Stimulated activated CD8-positive, alpha-beta memory T cell treated with anti-CD3 and anti-CD28 coated beads, Interleukin-4, amount 100 ng/mL, for 24 hours (primary cell): Measurements from ENCODE around the gene NFATC4.

Experiments
- DNase-seq: peaks from one replicate; pipeline ENCODE4 v3.0.0-alpha.2; 2020; ENCODE audit warnings: low read depth

Gene NFATC4

DNA sequence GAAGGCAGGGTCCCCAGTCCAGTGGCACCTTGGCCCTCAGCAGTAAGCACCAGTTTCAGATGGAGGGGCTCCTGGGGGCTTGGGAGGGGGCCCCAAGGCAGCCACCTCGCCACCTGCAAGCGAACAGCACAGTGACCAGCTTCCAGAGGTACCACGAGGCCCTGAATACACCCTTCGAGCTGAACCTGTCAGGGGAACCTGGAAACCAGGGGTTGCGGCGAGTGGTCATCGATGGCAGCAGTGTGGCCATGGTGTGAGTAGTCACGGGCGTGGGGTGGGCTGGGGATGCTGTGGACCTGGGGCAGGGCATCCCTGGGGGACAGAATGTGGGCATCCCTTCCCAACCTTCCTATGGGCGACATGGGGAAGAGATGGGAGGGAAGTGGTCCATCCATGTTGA lies 42.0 kb downstream of the NFATC4 start:
- no peak for DNase-seq

DNA sequence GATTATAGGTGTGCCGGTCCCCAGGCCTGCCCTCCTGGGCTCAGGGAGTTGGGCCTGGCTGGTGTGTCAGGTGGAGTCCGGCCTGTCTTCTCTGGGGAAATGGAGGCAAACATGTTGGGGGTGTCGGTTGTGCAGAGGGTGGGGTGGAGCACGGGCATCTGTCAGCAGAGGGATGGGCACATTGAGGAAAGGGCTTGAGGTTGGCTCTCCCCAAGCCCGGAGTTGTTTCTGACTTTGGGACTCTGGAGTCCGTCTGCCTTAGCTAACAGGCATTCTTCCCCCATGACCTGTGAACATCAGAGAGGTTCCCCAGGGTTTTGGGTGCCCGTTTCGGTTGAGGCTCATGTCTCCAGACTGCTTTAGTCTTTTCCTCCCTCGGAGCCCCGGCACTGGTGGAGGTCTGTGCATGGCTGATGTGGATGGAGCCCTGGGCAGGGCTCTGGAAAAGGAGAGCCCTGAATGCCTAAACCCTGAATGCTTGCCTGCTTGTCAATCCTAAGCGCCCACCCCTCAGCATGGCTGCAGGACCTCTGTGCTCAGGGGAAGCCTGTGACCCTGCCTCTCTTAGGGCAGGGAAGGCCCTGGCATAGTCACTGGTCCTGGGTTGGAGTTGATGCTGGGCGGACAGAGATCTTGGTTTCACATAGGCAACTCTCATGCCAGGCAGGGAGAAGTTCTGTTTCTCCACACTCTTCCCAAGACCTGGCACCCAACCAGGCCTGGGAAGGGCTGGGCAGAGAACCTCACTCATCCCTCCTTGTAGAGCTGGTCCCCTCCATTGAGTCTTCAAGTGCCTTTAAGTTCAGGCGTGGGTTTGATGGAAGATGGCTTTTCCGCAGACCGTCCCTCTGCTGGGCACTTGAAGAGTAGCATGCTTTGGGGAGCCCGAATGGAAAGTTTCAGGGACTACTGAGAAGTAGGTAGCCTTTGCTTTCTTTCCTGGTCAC lies 43.7 kb downstream of the NFATC4 start:
- DNase-seq = no peak

DNA sequence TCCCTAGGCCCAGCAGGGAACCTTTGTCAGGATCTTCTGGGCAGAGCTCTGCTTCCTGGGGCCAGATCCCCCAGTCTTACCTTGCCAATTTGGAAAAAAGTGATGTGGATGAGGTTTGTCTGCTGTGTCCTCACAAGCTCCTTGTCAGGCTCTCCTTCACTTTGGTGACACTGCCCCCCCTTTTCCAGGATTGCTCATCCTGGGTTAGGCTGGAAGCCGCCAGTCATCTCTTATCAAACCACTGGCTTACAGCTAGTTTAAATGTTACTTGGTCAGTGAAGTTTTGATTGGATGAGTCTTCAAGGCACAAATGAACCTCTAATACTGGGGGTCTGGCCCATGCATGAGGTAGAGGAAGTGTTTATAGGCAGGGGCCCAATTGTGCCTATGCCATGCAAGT lies 46.1 kb downstream of the NFATC4 start:
- no peak for DNase-seq

DNA sequence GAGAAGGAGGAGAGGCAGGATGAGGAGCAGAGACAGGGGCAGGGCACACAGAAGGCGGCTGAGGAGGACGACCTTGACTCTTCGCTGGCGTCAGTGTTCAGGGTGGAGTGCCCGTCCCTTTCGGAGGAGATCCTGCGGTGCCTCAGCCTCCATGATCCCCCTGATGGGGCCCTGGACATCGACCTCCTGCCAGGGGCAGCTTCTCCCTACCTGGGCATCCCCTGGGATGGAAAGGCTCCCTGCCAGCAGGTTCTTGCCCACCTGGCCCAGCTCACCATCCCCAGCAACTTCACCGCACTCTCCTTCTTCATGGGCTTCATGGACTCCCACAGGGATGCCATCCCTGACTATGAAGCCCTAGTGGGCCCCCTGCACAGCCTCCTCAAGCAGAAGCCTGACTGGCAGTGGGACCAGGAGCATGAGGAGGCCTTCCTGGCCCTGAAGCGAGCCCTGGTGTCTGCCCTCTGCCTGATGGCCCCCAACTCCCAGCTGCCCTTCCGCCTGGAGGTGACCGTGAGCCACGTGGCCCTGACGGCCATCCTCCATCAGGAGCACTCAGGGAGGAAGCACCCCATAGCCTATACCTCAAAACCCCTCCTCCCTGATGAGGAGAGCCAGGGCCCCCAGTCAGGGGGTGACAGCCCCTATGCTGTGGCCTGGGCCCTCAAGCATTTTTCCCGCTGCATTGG lies 46.9 kb downstream of the NFATC4 start:
- DNase-seq = no peak

DNA sequence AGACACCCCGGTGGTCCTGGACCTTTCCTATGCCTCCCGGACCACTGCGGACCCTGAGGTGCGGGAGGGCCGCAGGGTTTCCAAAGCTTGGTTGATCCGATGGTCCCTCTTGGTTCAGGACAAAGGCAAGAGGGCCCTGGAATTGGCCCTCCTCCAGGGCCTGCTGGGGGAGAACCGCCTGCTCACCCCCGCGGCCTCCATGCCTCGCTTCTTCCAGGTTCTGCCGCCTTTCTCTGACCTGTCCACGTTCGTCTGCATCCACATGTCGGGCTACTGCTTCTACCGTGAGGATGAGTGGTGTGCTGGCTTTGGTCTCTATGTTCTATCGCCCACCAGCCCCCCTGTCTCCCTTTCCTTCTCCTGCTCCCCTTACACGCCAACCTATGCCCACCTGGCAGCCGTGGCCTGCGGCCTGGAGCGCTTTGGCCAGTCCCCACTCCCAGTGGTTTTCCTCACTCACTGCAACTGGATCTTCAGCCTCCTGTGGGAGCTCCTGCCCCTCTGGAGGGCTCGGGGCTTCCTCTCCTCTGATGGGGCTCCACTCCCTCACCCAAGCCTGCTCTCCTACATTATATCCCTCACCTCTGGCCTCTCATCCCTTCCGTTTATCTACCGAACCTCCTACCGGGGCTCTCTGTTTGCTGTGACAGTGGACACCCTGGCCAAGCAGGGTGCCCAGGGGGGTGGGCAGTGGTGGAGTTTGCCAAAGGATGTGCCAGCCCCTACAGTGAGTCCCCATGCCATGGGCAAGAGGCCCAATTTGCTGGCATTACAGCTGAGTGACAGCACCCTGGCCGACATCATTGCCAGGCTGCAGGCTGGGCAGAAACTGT lies 47.7 kb downstream of the NFATC4 start:
- DNase-seq = no peak

DNA sequence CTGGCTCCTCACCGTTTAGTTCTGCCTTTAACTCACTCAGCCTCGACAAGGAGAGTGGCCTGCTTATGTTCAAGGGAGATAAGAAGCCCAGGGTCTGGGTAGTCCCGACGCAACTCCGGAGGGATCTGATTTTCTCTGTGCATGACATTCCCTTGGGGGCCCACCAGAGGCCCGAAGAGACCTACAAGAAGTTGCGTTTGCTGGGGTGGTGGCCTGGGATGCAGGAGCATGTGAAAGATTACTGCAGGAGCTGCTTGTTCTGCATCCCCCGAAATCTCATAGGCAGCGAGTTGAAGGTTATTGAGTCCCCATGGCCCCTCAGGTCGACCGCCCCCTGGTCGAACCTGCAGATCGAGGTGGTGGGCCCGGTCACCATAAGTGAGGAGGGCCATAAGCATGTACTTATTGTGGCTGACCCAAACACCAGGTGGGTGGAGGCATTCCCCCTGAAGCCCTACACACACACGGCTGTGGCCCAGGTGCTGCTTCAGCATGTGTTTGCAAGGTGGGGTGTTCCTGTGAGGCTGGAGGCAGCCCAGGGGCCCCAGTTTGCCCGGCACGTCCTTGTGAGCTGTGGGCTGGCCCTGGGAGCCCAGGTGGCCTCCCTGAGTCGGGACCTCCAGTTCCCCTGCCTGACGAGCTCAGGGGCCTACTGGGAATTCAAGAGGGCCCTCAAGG lies 48.4 kb downstream of the NFATC4 start:
- DNase-seq = no peak

DNA sequence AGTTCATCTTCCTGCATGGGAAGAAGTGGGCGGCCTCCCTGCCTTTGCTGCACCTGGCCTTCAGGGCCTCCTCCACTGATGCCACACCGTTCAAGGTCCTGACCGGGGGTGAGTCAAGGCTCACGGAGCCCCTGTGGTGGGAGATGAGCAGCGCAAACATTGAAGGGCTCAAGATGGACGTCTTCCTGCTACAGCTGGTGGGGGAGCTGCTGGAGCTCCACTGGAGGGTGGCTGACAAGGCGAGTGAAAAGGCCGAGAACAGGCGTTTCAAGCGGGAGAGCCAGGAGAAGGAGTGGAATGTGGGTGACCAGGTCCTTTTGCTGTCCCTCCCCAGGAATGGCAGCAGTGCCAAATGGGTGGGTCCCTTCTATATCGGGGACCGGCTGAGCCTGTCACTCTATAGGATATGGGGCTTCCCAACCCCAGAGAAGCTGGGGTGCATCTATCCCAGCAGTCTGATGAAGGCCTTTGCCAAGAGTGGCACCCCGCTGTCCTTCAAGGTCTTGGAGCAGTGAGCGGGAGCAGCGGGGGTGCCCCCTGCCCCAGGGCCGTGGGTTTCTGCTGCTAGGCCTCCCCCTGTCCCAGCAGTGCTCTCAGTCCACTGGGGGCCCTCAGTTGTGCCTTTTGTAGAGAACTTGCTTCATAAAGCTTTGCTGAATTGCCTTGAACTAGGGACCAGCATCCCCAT lies 49.1 kb downstream of the NFATC4 start:
- DNase-seq = no peak

DNA sequence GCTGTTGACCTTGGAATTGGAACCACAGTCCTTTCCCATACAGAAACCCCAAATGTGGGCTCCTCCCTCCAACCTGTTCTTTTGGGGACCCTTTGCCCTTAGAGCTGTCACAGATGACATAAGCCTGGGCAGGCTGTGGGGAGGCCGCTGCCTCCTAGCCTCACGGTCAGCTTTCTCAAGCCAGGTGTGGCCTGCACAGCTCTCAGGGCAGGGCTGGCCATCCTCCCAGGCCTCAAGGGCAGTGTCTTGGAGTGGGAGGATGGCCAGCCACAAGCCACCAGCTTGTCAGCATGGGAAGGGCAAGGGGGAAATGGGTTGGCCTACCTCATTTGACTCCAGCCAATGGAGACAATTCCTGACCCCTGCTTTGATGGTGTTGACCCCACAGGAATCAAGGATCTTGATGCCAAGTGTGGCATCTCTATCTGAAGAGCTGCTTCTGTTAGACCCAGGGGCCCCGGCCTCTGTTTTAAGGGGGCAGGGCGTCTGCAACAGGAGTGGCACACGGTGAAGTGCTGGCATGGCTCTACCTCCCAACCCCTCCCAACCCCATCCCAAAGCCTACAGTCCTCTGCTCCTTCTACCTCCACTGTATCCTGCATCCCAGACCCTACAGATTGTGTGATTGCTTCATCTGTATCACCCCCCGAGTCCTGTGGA lies 50.0 kb downstream of the NFATC4 start:
- no peak for DNase-seq

DNA sequence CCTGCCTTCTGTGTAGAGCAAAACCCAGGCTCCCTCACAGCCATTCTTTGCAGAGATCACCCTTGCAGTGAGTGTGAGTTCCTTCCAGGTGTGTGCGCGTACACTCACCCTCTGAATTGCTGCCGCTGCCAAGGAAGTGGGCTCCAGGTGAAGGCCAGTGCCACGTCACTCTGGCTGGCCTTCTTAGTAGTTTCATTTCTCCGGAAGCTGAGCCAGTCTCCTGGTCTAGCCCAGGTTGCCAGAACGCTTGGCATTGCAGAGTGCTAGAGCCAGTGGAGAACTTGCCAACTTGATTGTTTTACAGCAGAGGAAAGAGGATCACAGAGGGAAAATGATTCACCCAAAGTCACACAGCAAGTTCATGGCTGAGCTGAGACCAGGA lies 50.5 kb downstream of the NFATC4 start:
- no peak for DNase-seq

DNA sequence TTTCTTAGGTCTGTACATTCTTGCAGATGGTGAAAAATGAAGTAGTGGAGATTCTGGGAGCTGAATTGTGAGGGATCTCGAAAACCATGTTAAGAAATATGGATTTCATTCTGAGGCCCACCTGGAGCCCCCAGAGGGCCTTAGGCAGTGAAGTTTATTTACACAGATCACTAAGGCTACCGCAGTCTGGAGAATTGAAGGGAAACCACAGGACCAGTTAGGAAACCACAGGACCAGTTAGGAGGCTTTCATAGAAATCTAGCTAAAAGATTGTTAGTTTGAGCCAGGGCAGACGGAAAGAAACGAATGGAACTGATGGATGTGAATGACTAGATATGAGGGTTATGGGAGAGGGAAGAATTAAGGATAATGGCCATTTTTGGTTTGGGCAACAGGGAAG lies 54.3 kb downstream of the NFATC4 start:
- DNase-seq = no peak

DNA sequence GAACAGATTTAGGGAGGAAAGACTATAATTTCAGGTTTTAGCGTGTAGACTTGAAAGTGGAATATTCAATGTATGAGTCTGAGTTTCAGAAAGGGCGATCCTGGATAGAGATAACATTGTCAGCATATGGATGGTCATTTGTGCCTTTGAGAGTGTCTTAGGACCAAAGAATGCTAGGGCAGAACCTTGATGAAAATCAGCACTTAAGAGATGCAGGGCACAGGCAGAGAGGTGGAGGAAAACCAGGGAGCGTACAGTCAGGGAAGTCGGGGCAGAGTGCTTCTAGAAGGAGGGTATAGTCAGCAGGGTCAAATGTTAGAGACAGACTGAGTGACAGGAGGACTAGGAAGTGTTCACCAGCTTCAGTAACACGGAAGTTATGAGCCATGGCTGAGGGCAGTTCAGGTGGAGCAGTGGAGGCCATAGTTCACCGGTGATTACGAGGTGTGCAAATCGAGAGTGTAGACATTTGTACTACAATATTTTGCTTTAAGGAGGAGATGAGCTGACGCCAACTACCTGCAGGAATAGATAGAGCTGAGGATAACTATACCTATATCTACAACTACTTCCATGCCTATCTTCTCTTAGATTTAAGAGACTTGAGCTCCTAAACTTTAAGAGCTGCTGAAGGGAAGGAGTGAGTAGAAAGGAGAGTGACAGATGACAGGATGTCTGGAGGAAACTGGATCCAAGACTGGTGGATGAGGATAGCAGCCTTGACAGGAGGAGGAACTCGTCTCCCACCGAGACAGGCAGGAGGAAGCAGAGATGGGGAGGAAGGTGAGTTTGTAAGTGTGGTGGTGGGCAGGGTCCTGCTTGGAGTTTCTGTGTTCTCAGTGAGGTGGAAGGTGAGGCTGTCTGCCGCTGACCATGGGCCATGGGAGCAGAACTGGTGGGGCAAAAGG lies 55.0 kb downstream of the NFATC4 start:
- no peak for DNase-seq

DNA sequence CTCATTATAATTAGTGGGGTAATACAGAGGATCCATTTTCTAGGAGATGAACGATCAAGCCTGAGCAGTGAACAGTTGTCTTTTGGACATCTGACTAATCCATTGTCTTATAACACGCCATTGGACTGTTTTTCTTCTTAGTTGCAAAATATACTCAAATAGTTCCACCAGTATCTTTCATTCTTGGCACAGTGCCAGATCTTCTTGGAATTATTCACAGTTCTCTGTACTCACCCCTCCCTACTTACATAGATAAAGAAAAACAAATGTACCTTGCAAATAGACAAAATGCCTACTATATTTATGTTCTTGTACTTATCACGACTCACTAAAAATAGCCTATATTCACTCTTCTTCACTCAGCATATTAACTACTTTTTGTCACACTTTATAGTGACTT lies 57.7 kb downstream of the NFATC4 start:
- no peak for DNase-seq

DNA sequence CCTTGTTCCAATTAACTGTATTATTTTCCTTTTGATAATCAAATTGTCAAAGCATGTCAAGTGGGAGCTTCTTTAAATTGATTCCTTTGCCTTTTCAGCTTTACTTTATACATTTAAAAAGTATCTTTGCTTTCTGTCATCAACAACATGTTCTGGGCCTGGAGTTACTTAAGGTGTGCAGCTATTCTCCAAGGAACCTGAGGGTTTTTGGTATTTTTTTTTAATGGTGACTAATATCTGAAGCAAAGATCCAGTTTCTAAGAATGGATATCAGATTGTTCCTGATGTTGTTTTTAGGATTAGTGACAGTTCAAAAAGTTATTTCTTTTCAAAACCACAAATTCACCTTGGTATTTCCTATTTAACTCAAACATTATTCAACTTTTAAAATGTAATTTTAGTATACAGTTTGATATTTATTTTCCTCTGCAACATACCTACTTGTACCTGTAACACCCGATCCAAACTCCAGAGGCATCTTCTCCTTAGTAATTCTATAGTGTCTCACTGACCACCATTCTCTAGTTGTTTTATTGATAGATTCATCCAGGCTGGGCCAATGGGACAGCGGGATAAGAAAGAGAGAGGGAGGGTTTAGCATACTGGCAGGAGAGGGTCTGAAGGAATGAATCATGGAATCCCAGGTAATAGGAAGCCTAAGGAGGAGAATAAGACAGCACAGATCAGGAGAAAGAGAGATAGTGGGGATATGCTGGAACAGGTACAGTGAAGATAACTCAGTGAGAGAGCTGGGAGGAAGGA lies 58.3 kb downstream of the NFATC4 start:
- DNase-seq = no peak

DNA sequence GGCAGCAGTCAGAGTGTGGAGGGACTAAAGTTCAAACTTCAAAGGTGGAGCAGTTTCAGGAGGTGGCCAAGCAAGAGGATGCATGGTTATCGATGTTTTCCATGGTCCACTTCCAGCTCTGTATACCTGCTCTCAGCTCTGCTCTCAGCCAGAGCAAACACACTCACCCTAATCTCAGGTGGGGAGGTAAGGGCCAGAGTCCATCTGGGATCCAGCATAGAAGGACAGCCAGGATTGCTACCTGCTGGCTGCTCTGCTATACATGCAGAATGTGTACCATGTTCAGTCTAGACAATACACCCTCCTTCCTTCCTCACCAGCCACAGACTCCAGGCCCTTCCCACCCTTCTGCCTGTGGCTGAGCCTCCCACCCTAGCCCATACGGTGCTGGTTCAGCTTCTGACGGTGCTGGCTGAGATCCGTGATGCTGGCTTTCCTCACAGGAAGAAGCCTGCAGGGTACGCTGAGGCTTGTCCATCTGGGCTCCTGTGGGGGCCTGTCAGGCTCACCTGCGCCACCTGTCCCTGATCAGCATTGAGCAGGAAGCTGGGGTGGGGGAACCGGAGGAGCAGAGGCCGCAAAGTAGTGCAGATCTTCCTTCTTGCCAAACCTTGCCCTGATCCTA lies 59.0 kb downstream of the NFATC4 start:
- no peak for DNase-seq

DNA sequence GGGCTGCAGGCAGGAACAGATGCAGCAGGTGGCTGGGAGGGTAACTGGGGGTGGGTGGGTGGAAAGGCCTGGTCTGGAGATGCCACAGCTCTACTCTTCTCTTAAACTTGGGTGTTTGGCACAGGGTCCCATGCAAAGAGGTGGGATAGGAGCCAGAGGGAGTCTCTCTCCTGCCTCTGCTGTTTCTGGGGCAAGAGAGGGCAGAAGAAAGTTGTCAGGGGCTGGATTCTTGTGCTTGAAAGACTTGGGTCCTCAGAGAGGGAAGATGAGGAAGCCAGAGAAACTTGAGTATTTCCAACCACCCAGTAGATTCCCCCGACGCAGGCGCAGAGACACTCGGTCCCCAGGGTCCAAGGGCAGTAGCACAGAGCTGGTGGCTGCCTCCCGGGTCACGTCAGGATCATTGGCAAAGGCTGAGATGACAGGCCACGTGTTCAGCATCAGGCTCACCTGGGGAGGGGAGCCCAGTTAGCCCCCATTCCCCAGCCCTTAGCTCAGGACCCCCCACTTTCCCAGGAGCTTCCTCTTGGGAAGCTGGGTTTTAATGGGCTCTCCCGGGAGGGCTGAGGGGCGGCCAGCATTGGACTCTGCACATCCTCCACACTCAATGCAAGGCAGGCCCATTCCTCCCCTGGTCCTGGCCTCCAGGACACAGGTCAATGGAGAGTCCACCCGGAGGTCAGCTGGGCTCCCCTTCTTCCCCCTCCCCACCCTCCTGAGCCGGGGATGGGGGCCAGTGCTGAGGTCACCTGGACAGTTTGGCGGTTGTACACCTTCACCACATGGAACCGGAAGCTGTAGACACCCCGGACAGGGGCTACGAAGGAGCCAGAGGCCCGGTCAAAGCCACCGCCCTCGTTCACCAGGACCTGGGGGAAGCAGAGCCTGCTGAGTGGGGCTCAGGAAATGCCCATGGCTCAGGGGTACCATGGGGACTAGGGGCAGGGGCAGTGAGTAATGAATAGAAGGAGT lies 59.8 kb downstream of the NFATC4 start:
- DNase-seq = no peak

DNA sequence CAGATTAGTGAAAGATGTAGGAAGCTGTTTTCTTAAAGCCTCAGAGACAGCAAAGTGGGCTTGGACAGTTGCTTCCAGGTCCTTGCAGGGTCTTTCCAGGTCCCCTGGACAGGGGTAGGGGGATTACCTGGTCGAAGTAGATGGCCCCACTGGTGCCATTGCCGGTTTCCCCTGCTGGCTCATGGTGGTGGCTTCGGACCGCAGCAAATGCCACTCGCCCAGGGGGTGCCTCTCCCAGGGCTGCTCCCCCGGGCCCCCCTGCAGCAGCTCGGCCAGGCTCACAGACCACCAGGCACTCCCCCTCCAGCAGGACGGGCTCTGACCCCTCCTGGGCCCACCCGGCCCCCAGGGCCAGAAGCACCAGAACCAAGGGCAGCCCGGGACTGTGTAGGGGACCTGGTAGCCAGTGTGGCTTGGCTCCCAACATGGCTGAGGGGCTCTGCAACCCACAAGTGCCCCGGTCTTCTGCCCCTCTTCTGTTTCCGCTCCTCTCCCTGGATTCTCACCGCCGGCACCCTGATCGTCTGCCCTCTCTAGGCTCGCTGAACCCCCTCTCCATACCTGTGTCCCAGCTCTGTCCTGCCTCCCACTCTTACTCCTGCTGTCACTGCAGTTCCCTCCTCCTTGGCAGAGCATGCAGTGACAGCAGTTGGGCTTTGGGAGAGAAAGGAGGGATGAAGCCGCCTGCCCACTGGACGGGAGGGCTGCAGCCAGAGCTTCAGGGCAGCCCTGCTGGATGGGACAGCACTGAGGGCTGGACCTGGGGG lies 60.8 kb downstream of the NFATC4 start:
- no peak for DNase-seq
